ENCODE results near the gene TEFM. TPM values are rescaled to one million over a fixed set of nuclear protein-coding genes. Genes with fewer than 3 reads are reported as not detected.

Gene TEFM, protein sequence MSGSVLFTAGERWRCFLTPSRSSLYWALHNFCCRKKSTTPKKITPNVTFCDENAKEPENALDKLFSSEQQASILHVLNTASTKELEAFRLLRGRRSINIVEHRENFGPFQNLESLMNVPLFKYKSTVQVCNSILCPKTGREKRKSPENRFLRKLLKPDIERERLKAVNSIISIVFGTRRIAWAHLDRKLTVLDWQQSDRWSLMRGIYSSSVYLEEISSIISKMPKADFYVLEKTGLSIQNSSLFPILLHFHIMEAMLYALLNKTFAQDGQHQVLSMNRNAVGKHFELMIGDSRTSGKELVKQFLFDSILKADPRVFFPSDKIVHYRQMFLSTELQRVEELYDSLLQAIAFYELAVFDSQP
- total RNA-seq (2021) = 11.7 and 15.7 TPM in 2 replicates
- long read RNA-seq, transcript TEFM-205 (4 exons, 1,891 nt) = major isoform, 37 of 58 reads
- long read RNA-seq, partial matches to known transcripts = 2 of 58 reads
- long read RNA-seq, other reads (novel, unspliced or antisense) = 12 of 58 reads

DNA sequence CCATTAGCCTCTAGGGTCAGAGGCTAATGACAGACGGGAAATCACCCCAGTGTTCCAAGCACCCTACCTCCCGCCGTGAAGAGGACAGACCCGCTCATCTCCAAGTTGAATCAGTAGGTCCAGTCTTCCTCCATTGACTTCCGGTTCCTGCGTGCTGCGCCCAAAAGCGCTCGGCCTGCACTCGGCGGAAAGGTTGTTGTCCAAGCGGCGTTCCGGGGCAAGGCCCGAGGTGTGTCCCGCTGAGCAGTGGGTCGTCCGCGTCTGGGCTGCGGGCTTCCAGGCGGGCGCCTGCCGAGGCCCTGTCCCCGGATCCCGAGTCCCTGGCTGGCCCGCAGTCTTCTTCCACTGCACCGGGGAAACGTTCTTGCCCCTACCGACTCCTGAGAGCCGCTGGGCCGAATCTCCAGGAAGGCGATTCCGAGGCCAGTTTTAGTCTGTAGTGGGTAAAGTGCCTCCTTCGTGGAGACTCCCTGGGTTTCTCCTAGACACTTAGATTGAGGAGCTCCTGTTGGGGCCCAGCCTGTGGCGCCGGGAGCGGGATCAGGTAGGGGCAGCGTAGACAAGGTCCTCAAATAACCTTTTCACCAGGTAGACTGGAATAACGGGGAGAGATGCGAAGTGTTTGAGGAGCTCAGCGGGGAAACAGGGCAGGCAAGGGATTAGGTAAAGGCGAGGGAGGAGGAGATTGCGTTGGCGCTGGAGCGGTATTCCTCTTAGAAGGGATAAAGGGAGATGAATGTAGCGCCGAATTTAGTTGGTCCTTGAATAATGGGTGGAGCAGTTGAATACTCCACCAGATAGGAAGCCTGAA, at the start of gene TEFM:
TEFM (minus strand) TSS at position 138 of the 811 bp plus-strand sequence; CDS start at position 98, 40 bp downstream.
- Histone ChIP-seq H4K91ac (ENCODE audit: insufficient read length, low read depth, low read length) (no peak within 1 kb of the TSS), H2BK20ac (ENCODE audit: low read depth, low read length, poor library complexity, severe bottlenecking) (no peak within 1 kb of the TSS)
- H3K27me3 Mint-ChIP-seq (ENCODE audit: low read depth) = no peaks in the 10 kb centered on the region; the same call in 1 of the 2 replicates

More for the DNA sequence above, at the start of gene TEFM:
- Histone ChIP-seq H2AK5ac (ENCODE audit: insufficient read length, low read length) (no peak within 1 kb of the TSS), H3K23ac (ENCODE audit: insufficient read length, low read depth, low read length) (no peak within 1 kb of the TSS), H2BK15ac (ENCODE audit: low read depth, low read length) (no peak within 1 kb of the TSS), H3K9me3 (ENCODE audit: control insufficient read depth, low read depth, low read length) (no peaks in the 10 kb centered on the region), H3K18ac (ENCODE audit: insufficient read length, low read depth, low read length) (peak within 1 kb of the TSS; percentile 56), H3K27me3 (ENCODE audit: insufficient read depth, low read length) (no peaks in the 10 kb centered on the region), H2AFZ (ENCODE audit: low read length) (peak within 1 kb of the TSS; percentile 58), H3K27ac (ENCODE audit: insufficient read length, low read depth, low read length) (no peak within 1 kb of the TSS), H3K14ac (ENCODE audit: insufficient read depth, low read length) (peak within 1 kb of the TSS; percentile 47; the same call in 1 of the 2 replicates), H4K8ac (replicated peaks; ENCODE audit: insufficient read length, low read depth, low read length) (no peak within 1 kb of the TSS), H3K56ac (ENCODE audit: insufficient read length, low read depth, low read length) (no peak within 1 kb of the TSS), H3T11ph (ENCODE audit: low read length) (no peak within 1 kb of the TSS), H2BK5ac (ENCODE audit: insufficient read length, low read length) (no peak within 1 kb of the TSS), H3K4me2 (ENCODE audit: insufficient read depth, insufficient read length, low read length) (peak within 1 kb of the TSS; percentile 97), H2BK12ac (ENCODE audit: insufficient read length, low read depth, low read length) (peak within 1 kb of the TSS; percentile 21), H3K4me1 (ENCODE audit: insufficient read depth, low read length) (no peaks in the 10 kb centered on the region), H3K79me2 (ENCODE audit: insufficient read depth, low read length) (no peaks in the 10 kb centered on the region), H4K5ac (ENCODE audit: insufficient read length, low read depth, low read length) (no peak within 1 kb of the TSS), H2BK120ac (ENCODE audit: low read depth, low read length, poor library complexity, severe bottlenecking) (no peak within 1 kb of the TSS), H3K23me2 (ENCODE audit: insufficient read length, low read depth, low read length, poor library complexity, severe bottlenecking) (peaks cover 7% of the 10 kb centered on the region), H4K20me1 (ENCODE audit: control insufficient read depth, insufficient read depth, insufficient read length) (no peaks in the 10 kb centered on the region), H3K79me1 (ENCODE audit: insufficient read depth, low read depth, low read length, poor library complexity, severe bottlenecking) (no peaks in the 10 kb centered on the region), H3K4ac (ENCODE audit: low read depth, low read length) (no peak within 1 kb of the TSS), H3K9ac (ENCODE audit: extremely low read depth, insufficient read length, low read length) (peak within 1 kb of the TSS; percentile 76)
- H3K4me1 Mint-ChIP-seq = peaks cover 10 to 12% of the 10 kb centered on the region in 2 experiments
- no peaks in the 10 kb centered on the region for H3K9me3 Mint-ChIP-seq
- H3K36me3 Mint-ChIP-seq (ENCODE audit: insufficient read depth in 1 of 3, low read depth in 3 of 3) = peaks cover 0 to 12% (median 9%) of the 10 kb centered on the region in 3 experiments; a peak in 6 of 7 replicates
- no CpG with 5 or more reads among the region's 47 CpGs for WGBS (ENCODE audit: extremely low coverage, insufficient read length, low lambda C conversion rate)
- peak within 1 kb of the TSS; percentile 88 for H3K4me3 Mint-ChIP-seq
- TF ChIP-seq, protein P1, sequence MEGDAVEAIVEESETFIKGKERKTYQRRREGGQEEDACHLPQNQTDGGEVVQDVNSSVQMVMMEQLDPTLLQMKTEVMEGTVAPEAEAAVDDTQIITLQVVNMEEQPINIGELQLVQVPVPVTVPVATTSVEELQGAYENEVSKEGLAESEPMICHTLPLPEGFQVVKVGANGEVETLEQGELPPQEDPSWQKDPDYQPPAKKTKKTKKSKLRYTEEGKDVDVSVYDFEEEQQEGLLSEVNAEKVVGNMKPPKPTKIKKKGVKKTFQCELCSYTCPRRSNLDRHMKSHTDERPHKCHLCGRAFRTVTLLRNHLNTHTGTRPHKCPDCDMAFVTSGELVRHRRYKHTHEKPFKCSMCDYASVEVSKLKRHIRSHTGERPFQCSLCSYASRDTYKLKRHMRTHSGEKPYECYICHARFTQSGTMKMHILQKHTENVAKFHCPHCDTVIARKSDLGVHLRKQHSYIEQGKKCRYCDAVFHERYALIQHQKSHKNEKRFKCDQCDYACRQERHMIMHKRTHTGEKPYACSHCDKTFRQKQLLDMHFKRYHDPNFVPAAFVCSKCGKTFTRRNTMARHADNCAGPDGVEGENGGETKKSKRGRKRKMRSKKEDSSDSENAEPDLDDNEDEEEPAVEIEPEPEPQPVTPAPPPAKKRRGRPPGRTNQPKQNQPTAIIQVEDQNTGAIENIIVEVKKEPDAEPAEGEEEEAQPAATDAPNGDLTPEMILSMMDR (conservative IDR thresholded peaks at IDR 0.05) = no peak
- peak; percentile 96 for DNase-seq
- peak within 1 kb of the TSS; percentile 84 to 96 (median 92) for H3K27ac Mint-ChIP-seq

Measured in H9 (cell line).